MM.1S (cell line): ENCODE results near the gene ANO5.
"Not testable (repeated sequence)": the region's sequence is repeated elsewhere in the genome, so short reads cannot be mapped to it uniquely, and the experiment has no call there.

Experiments used
- DNase-seq: peaks from one replicate; pipeline ENCODE4 v3.0.0-alpha.2; 2015
- H2AFZ ChIP-seq: fragments of 300-600 bp; sonication (generic); 2 replicates; pipeline ENCODE4 v1.6.0; 2016; ENCODE audit warnings: antibody characterized with exemption, low read length
- H3F3A ChIP-seq: fragments of 300-600 bp; sonication (generic); 2 replicates; pipeline ENCODE4 v1.6.1; 2016; ENCODE audit warnings: mild to moderate bottlenecking, antibody characterized with exemption, low read length, moderate library complexity, mixed read lengths; ENCODE audit not compliant: insufficient read depth
- H3K27ac ChIP-seq: fragments of 300-600 bp; sonication (generic); 2 replicates; pipeline ENCODE4 v1.5.1; 2016; ENCODE audit warnings: mild to moderate bottlenecking, low read length
- H3K27me3 ChIP-seq: fragments of 300-600 bp; sonication (generic); replicated peaks from 2 replicates; pipeline ENCODE4 v1.6.0; 2016; ENCODE audit warnings: low read length; ENCODE audit not compliant: insufficient read depth
- H3K36me3 ChIP-seq: fragments of 300-600 bp; sonication (generic); replicated peaks from 2 replicates; pipeline ENCODE4 v1.6.1; 2016; ENCODE audit warnings: mild to moderate bottlenecking, low read length, mixed read lengths; ENCODE audit not compliant: insufficient read depth
- H3K4me1 ChIP-seq: fragments of 300-600 bp; sonication (generic); 2 replicates; pipeline ENCODE4 v1.6.1; 2016; ENCODE audit warnings: low read length, mixed read lengths
- H3K4me2 ChIP-seq: fragments of 300-600 bp; sonication (generic); 2 replicates; pipeline ENCODE4 v1.6.0; 2016; ENCODE audit warnings: low read depth, low read length
- H3K4me3 ChIP-seq: fragments of 300-600 bp; sonication (generic); 2 replicates; pipeline ENCODE4 v1.5.1; 2016; ENCODE audit warnings: low read length, mixed read lengths
- H3K79me2 ChIP-seq: fragments of 300-600 bp; sonication (generic); 2 replicates; pipeline ENCODE4 v1.6.1; 2016; ENCODE audit warnings: mixed run types, low read length, mixed read lengths
- H3K9ac ChIP-seq: fragments of 300-600 bp; sonication (generic); 2 replicates; pipeline ENCODE4 v1.6.1; 2016; ENCODE audit warnings: low read length, mixed read lengths
- H3K9me2 ChIP-seq: fragments of 300-600 bp; sonication (generic); replicated peaks from 2 replicates; pipeline ENCODE4 v1.6.1; 2016; ENCODE audit warnings: mild to moderate bottlenecking, low read length, mixed read lengths; ENCODE audit not compliant: insufficient read depth
- H3K9me3 ChIP-seq: fragments of 300-600 bp; sonication (generic); replicated peaks from 2 replicates; pipeline ENCODE4 v1.6.1; 2016; ENCODE audit warnings: mild to moderate bottlenecking, low read length, mixed read lengths; ENCODE audit not compliant: insufficient read depth
- H4K20me1 ChIP-seq: fragments of 300-600 bp; sonication (generic); 2 replicates; pipeline ENCODE4 v1.6.1; 2016; ENCODE audit warnings: mild to moderate bottlenecking, low read length, moderate library complexity, mixed read lengths; ENCODE audit not compliant: insufficient read depth
- EZH2 ChIP-seq: fragments of 300-600 bp; sonication (generic); optimal IDR thresholded peaks from 2 replicates; pipeline ENCODE3; 2017; ENCODE audit warnings: low read depth, mild to moderate bottlenecking, antibody characterized with exemption, low read length, mixed read lengths
- EZH2phosphoT487 ChIP-seq: fragments of 300-600 bp; sonication (generic); IDR thresholded peaks from 2 replicates; pipeline ENCODE4 v1.6.1; 2018; ENCODE audit warnings: antibody characterized with exemption, low read length
- TF ChIP-seq, protein P1 (sequence below): fragments of 300-600 bp; sonication (generic); IDR thresholded peaks from 2 replicates; pipeline ENCODE4 v1.5.1; 2016; ENCODE audit warnings: antibody characterized with exemption, low read length, mixed read lengths

The ANO5 gene

GRCh38 chr11:22275600-22275999 lies 82.7 kb downstream of the ANO5 start:
- Histone ChIP-seq H3K4me2 (no peak overlapping the region), H2AFZ (no peak overlapping the region), H3K79me2 (no peaks in the 10 kb centered on the region), H3K4me3 (no peak overlapping the region), H3K9me2 (no peaks in the 10 kb centered on the region), H3K9ac (no peak overlapping the region), H3K36me3 (no peaks in the 10 kb centered on the region), H3K27ac (no peak overlapping the region), H4K20me1 (no peaks in the 10 kb centered on the region), H3K9me3 (no peaks in the 10 kb centered on the region), H3K27me3 (no peaks in the 10 kb centered on the region), H3F3A (no peaks in the 10 kb centered on the region), H3K4me1 (no peaks in the 10 kb centered on the region)
- no peak for TF ChIP-seq EZH2phosphoT487
- TF ChIP-seq, protein P1, sequence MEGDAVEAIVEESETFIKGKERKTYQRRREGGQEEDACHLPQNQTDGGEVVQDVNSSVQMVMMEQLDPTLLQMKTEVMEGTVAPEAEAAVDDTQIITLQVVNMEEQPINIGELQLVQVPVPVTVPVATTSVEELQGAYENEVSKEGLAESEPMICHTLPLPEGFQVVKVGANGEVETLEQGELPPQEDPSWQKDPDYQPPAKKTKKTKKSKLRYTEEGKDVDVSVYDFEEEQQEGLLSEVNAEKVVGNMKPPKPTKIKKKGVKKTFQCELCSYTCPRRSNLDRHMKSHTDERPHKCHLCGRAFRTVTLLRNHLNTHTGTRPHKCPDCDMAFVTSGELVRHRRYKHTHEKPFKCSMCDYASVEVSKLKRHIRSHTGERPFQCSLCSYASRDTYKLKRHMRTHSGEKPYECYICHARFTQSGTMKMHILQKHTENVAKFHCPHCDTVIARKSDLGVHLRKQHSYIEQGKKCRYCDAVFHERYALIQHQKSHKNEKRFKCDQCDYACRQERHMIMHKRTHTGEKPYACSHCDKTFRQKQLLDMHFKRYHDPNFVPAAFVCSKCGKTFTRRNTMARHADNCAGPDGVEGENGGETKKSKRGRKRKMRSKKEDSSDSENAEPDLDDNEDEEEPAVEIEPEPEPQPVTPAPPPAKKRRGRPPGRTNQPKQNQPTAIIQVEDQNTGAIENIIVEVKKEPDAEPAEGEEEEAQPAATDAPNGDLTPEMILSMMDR: no peak
- no peak for TF ChIP-seq EZH2
- DNase-seq: no peak

DNA sequence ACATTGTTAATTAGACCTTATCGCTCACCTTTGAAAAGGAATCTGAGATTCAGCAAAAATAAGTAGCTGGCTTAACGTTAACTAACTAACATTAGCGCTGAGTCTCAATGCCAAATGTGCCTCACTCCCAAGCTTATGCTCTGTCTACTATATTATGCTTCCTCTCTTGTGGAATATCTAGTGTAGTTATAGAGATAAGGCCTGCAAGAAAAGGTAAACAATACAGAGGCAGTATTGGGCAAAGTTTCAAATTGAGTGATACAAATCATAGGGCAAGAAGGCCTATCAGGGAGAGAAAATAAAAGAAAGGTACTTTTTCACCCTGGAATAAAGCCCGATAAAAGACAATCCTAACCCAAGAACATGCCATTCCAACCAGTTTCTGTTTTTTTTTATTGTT lies 83.7 kb downstream of the ANO5 start:
- Histone ChIP-seq H3K4me3 (no peak overlapping the region), H3F3A (no peaks in the 10 kb centered on the region), H3K4me2 (no peak overlapping the region), H3K9ac (no peak overlapping the region), H3K27ac (no peak overlapping the region), H3K36me3 (no peaks in the 10 kb centered on the region), H3K9me2 (no peaks in the 10 kb centered on the region), H3K79me2 (no peaks in the 10 kb centered on the region), H3K27me3 (no peaks in the 10 kb centered on the region), H4K20me1 (no peaks in the 10 kb centered on the region), H3K9me3 (no peaks in the 10 kb centered on the region), H2AFZ (no peak overlapping the region), H3K4me1 (no peaks in the 10 kb centered on the region)
- TF ChIP-seq EZH2 (no peak), EZH2phosphoT487 (no peak)
- TF ChIP-seq, protein P1: no peak
- no peak for DNase-seq

- H3K27me3 ChIP-seq, H3K36me3 ChIP-seq, H3F3A ChIP-seq, H3K4me3 ChIP-seq, H3K27ac ChIP-seq, H4K20me1 ChIP-seq, DNase-seq, H3K79me2 ChIP-seq, H3K9ac ChIP-seq, H3K4me1 ChIP-seq, H3K9me2 ChIP-seq, H2AFZ ChIP-seq, H3K4me2 ChIP-seq, H3K9me3 ChIP-seq: not testable (repeated sequence)
Observed at GRCh38 chr11:22284991-22285390, 92.1 kb downstream of the ANO5 start.

DNA sequence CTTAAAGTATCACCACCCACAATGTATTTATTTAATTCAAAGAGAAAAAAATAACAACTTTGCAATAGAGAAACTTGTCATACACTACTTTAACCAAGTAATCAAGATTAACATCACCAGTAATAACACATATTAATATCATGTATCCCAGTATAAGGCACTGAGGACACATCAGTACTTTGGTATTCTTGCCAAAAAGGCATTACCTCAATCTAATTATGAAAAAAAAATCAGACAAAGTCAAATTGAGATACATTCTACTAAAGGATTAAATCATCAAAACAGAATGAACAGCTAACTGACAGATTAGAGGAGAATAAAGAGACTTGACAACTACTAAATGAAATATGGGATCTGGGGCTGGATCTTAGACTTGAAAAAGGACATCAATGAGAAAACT lies 109.5 kb downstream of the ANO5 start:
- no peak for DNase-seq
- H3F3A ChIP-seq: no peaks in the 10 kb centered on the region
- TF ChIP-seq, protein P1: no peak
- TF ChIP-seq EZH2 (no peak), EZH2phosphoT487 (no peak)
- no peak overlapping the region for H3K27ac ChIP-seq
- no peaks in the 10 kb centered on the region for H3K27me3 ChIP-seq
- no peak overlapping the region for H3K4me3 ChIP-seq
- no peaks in the 10 kb centered on the region for H4K20me1 ChIP-seq
- H3K4me2 ChIP-seq: no peak overlapping the region
- H3K9ac ChIP-seq: no peak overlapping the region
- no peaks in the 10 kb centered on the region for H3K79me2 ChIP-seq
- no peaks in the 10 kb centered on the region for H3K4me1 ChIP-seq
- H3K9me2 ChIP-seq: no peaks in the 10 kb centered on the region
- H3K9me3 ChIP-seq: no peaks in the 10 kb centered on the region
- H3K36me3 ChIP-seq: no peaks in the 10 kb centered on the region
- no peak overlapping the region for H2AFZ ChIP-seq
